HG03045 (cell line): ENCODE data around the gene POU5F1.
A peak's percentile ranks its signal among the peaks of the same experiment; 100 is the strongest.
"Not testable (repeated sequence)": the region's sequence is repeated elsewhere in the genome, so short reads cannot be mapped to it uniquely, and the experiment has no call there.

Experiments
- ATAC-seq: cut with Tn5 transposase; IDR thresholded peaks from one replicate; pipeline ENCODE4 v1.9.1; 2021; ENCODE audit warnings: mild to moderate bottlenecking, moderate library complexity; ENCODE audit not compliant: unreplicated experiment

The POU5F1 gene

GRCh38 chr6:31170600-31170881, at the start of gene POU5F1:
TSS of gene POU5F1 (minus strand) at chr6:31170682. CDS start at chr6:31170620, 62 bp downstream.
- ATAC-seq = no peak

DNA sequence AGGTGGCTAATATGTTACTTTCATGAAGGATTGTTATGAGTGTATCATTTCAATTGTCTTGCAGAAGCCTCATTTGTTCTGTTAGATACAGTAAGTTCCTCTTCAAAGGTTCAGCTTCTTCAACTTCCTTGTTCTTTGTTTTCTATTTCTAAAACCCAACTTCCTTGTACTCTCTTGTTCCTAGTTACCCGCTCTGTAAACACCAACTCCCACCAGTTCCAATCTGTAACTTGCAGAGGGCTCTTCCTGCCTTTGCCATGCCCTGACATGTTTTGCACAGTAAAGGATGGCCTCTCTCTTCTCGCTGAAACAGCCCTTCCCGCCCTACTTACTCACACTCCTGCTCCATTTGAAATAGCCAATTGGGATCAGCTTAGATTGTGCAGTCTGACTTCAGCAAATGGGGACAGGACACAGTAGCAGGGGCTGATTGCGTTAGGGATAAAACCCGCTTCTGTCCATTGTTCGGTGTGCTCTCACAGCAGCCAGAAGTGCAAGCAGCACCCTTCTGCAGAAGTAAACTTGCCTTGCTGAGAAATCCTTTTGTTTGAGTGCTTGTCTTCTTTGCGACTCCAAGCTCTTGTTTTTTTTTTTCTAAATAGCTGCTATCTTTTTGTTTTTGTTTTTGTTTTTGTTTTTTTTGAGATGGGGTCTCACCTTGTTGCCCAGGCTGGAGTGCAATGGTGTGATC, 45.9 kb upstream of the POU5F1 start:
- no peak for ATAC-seq

- ATAC-seq = not testable (repeated sequence)
Observed at GRCh38 chr6:31215216-31215615, 44.7 kb upstream of the POU5F1 start.

GRCh38 chr6:31214516-31214915, 44.0 kb upstream of the POU5F1 start:
- no peak for ATAC-seq

GRCh38 chr6:31210741-31211532, 40.5 kb upstream of the POU5F1 start:
- ATAC-seq = no peak

DNA sequence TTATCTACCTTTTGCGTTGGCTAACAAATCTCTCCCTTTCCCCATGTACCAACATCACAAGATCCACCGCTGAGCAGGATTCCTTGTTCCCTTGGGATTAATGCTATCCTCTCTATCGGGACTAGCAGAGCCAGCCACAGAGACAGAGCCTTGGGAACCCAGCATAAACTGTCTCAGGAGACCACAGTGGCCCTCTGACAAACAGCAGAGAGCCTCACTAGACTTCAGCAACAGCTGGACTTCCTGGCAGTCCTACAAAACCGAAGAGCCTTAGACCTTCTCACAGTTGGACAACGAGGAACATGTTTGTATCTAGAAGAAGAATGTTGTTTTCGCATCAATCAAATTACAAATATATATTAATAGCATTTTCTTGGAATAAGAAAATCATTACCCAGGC, 39.6 kb upstream of the POU5F1 start:
- no peak for ATAC-seq

DNA sequence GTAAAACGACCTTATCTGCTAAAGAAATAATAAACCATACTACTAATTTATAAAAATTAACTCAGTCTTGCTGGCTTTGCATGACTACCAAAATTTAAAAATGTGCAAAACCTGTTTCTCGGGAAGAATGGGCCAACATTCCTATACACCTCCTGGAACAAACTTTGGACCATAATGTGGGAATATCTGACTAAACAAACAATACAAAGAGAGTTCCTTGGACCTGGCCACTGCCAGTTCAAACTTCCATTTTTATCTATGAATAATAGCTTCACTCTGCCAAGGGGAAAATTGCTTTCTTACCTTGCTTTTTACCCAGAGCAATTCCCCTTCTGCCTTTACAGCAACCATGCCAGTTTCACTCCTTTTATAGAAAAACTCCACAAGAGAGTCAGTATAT, 38.7 kb upstream of the POU5F1 start:
- ATAC-seq = no peak

DNA sequence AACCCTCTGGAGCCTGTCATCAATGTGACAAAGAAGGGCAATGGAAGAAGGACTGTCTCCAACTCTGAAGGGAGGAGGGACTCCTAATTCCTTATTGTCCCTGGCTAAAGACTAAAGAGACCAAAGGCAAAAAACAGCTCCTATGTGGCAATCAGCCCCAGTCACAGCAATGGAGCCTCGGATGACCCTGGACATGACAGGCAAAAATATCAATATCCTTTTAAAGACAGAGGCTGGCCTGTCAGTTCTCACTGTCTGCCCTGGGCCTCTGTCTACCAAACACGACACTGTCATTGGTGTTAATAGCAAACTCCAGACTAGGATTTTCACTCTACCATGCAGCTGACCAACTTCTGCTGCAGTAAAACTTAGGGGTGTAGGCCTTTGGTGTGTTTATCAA, 38.0 kb upstream of the POU5F1 start:
- ATAC-seq = no peak

- ATAC-seq = no peak
Observed at GRCh38 chr6:31205638-31206037, 35.2 kb upstream of the POU5F1 start.

DNA sequence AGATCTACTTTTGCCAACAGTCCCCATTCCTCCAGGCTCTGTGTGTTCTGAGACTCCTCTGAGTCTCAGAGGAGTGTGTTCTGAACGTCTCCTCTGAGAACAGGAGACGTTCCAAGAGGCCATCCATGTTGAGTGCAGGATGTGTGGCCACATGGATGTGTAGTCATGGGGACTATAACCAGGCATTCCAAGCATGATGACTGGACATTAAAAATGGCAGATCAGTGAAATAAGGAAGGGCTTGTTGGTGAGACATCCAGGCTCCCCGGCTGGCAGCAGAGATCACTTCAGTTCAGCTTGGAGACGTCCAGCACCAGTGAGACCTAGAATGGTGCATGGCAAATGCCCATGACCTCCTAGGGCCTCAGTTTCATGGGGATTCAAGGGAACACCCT, 34.3 kb upstream of the POU5F1 start:
- no peak for ATAC-seq

DNA sequence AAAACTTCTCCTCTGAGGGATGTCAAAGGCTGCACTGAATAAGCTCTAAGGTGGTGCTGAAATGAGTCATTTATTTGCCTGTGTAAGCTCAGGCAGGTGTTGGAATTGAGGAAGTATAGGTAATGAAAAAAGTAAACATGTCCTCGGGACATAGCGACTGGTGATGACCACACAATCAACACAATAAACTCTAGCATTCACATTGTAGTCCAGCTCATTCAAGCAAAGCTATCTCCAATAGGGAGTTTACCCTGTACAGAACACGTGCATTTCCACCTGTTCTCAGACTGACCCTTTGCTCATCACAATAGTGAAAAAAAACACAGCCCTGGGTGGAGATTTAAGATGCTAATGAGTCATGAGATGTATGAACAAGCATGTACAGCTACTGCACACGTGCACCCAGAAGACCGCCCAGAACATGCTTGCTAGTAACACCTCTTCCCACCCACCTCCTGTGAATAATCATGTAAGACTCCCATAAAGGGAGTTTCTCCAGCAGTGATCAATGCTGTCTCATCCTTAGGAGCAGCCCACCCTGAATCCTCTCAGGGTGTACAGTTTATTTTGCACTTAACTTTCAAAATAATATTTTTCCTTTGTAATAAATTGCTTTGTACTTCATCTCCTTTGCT, 33.0 kb upstream of the POU5F1 start:
- peak; percentile 44 for ATAC-seq

DNA sequence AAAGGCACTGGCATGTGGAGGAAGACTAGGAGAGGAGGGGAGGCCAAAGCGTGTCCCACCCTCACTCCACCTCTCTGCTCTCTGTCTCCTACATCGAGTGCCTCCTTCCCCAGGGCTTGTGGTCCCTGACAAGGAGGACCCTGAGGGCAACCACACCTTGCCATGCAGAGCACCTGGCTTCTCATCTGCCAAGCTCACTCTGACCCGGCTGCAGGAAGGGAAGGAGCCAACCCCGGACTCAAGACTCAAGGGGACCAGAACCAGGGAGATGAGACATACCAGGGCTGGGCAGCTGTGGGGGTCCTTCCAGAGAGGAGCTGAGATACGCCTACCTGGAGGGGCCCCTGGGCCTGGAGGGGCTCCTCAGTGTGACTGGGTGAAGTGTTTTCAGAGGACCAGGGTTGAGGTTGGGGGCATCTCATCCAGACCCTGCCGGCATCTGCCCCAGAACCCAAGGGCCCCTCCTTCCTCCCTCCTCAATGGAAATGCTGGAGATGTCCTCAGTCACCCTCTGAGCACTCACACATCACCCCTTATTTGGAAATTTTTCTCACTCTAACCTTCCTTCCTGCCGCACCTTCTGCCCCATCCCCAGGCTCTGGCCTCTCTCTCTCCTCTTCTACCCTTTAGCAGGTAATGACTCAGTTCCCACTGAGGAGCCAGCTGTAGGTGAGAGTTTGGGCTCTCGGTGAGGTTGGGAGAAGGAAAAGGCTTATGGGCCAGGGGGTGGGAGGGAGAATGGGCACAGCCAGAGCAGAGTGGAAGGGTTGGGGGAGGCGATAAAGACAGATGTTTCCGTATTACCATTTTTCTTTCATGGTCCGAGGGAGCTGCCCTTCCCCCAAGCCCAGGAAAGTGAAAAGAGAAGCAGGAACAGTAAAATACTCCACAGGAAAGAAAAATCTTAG, 32.0 kb upstream of the POU5F1 start:
- ATAC-seq = no peak

DNA sequence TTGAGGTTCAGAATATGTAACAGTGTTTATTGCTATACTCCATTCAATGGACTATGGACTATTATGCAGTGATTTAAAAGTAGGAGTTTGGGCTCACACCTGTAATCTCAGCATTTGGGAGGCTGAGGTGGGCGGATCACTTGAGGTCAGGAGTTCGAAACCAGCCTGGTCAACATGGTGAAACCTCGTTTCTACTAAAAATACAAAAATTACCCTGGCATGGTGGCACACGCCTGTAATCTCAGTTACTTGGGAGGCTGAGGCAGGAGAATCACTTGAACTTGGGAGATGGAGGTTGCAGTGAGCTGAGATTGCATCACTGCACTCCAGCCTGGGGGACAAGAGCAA, 28.6 kb upstream of the POU5F1 start:
- ATAC-seq = not testable (repeated sequence)

DNA sequence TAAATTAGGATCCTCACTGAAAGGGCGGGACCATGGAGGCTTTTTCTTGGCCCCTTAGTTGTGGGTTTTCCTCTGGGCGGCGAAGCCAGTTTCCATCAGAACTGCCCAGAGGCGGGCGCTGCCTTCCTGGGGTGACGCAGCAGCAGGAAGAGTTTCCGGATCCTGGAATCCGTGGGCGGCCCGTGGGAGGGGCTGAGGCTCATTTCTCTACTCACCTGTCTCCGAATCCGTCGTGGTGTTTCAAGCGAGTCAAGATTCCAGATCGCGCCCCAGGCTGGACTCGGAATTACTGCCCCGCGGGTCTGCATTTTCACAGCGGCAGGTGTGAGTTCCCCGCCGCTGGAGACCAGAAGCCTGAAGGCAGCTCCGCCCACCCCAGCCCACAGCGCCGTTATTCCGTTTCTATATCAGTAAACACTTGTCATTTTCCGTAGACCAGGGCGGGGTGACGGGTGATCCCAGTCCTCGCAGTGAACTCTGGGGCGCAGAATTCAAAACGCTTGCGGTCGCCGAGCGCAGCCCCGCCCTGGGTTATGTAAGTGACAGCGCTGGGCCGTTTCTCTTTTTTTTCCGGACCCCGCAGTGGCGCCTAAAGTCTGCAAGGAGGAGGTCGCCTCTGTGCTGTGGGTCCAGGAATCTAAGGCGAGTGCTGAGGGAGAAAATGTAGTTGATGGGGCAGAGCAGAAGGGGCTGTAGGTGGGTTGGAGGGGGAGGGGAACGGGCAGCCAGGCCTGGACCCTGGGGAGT, 27.2 kb upstream of the POU5F1 start:
- peak; percentile 67 for ATAC-seq

DNA sequence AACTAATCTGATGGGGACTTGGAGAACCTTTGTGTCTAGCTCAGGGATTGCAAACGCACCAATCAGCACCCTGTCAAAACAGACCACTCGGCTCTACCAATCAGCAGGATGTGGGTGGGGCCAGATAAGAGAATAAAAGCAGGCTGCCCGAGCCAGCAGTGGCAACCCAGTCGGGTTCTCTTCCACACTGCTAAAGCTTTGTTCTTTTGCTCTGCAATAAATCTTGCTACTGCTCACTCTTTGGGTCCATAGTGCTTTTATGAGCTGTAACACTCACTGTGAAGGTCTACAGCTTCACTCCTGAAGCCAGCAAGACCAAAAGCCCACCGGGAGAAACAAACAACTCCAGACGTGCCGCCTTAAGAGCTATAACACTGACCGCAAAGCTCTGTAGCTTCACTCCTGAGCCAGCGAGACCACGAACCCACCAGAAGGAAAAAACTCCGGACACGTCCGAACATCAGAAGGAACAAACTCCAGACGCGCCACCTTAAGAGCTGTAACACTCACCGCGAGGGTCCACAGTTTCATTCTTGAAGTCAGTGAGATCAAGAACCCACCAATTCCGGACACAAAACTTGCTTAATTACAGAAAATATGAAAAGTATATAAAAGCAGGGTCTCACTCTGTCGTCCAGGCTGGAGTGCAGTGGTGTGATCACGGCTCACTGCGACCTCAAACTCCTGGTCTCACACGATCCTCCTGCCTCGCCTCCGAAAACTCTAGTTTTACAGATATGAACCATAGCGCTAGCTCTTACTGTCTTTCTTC, 26.0 kb upstream of the POU5F1 start:
- ATAC-seq = not testable (repeated sequence)

DNA sequence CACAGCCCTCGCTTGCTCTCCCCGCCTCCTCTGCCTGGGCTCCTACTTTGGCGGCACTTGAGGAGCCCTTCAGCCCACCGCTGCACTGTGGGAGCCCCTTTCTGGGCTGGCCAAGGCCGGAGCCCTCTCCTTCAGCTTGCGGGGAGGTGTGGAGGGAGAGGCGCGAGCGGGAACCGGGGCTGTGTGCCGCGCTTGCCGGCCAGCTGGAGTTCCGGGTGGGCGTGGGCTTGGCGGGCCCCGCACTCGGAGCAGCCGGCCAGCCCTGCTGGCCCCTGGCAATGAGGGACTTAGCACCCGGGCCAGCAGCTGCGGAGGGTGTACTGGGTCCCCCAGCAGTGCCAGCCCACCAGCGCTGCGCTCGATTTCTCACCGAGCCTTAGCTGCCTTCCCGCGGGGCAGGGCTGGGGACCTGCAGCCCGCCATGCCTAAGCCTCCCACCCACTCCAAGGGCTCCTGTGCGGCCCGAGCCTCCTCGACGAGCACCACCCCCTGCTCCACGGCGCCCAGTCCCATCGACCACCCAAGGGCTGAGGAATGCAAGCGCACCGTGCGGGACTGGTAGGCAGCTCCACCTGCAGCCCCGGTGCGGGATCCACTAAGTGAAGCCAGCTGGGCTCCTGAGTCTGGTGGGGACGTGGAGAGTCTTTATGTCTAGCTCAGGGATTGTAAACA, 25.0 kb upstream of the POU5F1 start:
- not testable (repeated sequence) for ATAC-seq

DNA sequence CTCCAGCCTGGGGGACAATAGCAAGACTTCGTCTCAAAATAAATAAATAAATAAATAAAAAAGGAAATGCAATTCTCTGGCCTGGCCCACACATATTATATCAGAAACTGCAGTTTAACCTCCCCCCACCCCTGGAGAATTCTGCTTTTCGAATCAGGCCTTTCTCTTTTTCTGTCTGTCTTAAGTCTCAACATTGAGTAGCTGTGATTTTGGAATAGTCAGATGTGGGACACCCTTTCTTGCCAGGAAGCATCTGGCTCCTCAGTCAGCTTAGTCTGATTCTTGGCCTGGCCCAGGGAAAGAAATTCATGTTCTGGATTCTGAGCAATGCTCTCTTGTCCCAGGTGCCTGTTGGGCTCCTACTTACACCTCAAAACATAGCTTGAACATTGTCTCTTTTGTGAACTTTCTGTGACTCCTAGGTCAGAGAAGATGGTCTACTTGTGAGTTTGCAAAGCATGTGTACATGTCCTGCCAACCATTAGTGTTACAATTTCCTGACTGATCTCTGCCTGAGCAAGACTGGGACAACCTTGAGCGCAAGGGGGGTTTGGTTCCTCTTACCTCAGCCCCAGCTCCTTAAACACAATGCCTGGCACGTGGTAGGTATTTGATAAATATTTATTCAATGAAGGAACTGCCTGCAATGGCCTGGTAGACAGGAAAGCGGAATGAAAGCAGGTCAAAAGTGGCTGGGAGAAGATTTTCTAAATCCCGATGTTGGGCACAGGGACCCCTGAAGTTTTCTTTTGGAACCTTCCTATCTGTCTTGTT, 23.8 kb upstream of the POU5F1 start:
- ATAC-seq = no peak

DNA sequence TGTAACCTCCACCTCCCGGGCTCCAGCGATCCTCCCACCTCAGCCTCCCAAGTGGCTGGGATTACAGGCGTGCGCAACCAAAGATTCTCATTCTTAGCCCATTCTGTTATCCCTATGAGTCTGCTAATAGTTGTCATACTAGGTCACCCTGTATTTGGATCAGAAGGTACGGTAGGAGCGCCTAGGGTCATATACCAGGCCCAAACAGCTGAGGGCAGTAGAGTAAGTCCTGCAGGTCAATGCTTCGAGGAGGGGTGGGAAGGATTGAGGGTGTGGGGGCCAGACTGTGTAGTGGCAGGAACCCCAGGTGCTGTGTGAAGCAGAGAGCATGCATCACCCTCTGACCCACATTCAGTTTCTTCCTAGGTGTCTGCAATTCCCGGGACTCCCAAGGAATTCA, 22.7 kb upstream of the POU5F1 start:
- ATAC-seq = no peak
